ENCODE data around the gene AMN1.
"Not testable (repeated sequence)": the region's sequence is repeated elsewhere in the genome, so short reads cannot be mapped to it uniquely, and the experiment has no call there.

The AMN1 gene

DNA sequence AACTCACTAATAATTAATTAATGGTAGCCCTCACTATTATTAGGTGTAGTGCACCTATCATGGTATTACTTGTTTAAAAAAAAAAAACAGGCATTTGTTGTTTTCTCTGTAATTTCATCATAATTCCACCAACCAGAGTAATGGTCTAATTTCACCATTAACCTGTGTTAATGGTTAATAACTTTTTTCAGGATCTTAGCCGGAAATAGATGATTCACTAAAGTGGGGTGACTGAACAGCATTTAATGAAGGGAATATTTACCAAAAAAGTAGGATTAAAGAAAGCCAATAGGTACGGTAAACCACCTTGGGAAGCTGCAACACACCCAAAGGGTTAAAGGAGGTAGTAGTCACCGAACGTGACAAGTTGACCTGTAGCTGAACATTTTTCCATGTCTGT lies 56.3 kb downstream of the AMN1 start:
- no peak for DNase-seq

DNA sequence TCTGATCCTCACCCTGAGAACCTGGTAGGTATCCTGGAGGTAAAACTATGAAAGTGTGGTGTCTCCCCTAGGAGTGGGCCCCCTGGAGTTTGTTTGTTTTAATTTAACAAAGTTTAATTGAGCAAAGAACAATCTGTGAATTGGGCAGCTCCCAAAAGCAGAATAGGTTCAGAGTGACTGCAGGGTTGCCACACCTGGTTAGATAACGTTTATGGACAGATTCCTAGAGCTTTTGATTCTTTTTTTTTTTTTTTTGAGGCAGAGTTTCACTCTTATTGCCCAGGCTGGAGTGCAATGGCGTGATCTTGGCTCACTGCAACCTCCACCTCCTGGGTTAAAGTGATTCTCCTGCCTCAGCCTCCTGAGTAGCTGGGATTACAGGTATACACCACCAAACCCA lies 59.2 kb downstream of the AMN1 start:
- DNase-seq: not testable (repeated sequence)

DNA sequence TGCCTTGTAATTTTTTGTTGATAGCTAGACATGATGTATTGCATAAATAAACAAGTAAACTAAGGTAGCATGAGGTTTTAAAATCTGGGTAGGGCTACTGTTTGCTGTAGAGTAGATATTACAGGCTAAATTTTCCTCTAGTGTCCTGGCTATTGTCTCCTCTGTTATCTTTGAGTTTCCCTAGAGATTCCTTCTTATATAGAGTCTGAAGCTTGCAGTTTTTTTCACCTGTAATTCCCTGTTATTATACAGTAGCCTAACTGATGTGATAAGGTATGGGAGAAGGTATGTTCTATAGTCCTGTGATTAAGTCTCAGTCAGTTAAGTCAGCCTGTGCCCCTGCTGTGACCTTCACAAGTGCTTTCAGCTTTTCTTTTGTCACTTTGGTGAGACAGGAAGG lies 59.8 kb downstream of the AMN1 start:
- no peak for DNase-seq

DNA sequence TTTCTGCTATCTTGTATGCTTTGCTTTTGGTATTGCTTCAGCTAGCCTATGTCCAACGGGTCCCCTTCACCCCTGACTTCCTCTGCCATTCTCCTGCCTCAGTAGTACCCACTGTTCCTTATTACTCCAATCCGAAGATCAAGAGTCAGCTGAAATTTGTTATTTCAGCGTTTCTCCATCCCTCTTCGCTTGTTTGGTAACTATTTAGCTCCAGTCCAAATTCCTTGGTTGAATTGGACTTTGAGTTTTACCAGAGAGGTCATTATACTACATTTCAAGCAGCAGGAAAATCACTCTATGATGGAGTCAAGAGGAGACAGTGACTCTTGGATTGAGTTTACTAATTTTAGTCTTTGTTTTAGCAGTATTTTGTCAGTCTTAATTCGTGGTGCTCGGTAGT lies 64.8 kb downstream of the AMN1 start:
- no peak for DNase-seq

DNA sequence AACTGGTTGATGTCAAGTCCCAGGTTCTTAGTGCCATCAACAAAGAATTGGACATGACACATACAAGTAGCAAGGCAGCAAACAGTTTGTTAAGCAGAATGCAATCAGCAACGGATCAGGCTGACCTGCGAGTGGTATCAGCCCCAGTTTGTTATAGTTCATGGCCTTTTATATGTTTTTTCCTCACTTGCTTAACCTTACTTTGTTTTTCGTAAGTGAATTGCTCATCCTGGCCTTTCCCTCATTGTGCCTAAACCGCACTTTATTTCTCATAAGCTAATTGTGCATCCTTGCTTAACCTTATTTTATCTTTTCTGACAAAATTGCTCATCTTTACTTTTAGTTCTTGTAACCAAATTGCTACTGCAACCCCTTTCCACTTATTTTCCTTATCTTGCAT lies 65.2 kb downstream of the AMN1 start:
- DNase-seq: no peak

DNA sequence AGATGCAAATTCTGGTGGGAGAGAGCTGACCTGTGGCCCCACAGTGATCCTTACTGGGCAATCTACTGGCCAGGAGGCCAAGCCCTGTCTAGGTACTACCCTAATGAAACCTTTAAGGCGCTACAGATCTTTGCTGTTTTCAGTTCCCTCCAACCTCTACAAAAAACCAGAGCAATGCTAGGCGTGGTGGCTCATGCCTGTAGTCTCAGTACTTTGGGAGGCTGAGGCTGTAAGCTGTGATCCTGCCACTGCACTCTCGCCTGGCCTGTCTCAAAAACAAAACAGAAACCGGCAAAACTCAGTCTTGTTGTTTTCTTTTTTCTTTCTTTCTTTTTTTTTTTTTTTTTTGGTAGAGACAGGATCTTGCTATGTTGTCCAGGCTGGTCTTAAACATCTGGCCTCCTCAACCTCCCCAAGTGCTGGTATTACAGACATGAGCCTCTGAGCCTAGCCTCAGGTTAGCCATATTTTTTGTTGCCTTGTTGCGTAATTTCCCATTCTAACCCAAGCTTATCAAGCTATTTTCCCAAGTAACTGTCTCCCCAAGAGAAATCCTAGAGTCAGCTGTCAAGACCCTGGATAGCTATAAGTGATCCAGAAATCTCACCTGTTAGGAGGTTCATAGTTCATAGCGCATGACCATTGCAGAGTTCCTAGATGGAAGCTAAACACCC lies 66.5 kb downstream of the AMN1 start:
- DNase-seq: no peak

DNA sequence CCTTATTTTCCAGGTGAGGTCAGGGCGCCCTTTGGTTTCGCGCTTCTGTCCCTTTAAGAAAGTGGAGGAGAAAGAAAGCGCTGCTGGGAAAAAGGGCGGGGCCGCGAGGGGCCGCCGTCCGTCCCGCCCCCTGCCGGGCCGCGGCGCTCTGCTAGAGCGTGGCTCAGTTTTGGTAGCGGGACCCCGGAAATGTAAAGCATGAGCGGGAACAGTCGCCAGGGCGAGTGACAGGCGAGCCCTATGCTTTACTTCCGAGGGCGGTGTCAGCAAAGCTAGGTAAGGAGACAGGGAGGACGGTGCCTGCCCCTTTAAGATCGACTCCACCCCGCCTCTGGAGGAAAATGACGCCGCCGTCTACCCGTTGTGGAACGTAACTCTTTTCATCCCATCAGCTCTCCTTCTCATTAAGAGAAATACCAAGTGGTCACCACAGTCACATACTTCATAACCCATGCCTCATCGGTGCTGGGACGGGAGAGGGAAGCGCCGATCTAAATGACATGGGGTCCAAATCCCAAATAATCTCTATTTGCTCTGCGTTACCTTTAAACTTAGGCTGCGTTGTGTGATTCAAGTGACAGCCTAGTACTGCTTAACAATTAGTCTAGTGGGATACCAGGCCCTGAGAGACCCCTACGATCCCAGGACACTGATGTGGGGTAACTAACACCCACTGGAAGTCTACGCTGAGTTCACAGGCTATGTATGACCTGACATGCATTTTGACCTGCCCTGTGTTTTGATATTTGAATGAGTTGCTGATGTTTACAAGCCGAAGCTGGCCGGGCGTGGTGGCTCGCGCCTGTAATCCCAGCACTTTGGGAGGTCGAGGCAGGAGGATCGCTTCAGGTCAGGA lies 69.5 kb downstream of the AMN1 start, which contains the start of gene ETFBKMT:
TSS of gene ETFBKMT (plus strand) at position 602 of the 856 bp plus-strand sequence. CDS start 2,266 bp downstream, outside the sequence.
- DNase-seq: peak; percentile 90

DNA sequence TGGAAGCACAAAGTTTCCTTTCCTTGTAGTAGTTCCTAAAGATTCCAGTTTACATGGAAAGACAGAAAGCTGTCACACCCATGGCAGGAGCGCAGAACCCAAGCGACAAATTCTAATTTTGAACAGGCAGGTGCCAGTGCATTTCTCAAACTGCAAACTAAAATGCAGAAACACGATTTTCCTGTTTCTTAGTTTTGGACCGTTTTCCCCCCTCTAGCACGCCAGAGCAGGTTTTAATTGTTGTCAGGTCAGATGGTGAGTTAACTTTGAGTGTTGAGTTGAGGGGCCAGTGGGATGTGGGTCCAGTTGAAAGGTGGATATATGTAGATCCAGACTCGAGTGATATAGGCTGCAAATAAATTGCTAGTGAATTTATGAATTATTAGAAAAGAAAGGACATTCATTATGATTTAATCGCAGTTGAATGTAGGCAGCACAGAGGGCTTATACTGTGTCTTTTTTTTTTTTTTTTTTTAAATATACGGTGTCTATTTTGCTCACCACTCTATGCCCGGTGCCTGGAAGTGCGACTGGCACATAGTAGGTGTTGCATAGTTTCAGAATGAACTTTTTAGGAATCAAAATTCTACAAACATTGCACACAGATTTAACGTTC lies 70.2 kb downstream of the AMN1 start:
- DNase-seq: no peak

DNA sequence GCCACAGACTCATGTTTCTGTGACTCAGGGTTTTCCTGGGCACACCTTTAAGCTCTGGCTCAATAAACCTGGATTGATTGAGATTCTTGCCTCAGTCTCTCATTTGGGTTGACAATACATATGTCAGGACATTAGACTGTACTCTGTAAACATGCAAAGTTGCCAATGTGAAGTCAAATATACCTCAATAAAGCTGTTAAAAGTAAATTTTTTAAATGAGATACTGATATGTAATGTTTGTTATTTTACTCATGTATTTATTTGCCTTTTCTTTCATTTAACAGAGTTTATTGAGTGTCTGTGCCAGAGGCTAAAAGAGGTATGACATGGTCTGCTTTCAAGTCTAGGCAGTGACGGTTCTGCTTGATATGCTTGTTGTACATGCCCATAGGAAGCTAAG lies 73.0 kb downstream of the AMN1 start:
- DNase-seq: no peak

DNA sequence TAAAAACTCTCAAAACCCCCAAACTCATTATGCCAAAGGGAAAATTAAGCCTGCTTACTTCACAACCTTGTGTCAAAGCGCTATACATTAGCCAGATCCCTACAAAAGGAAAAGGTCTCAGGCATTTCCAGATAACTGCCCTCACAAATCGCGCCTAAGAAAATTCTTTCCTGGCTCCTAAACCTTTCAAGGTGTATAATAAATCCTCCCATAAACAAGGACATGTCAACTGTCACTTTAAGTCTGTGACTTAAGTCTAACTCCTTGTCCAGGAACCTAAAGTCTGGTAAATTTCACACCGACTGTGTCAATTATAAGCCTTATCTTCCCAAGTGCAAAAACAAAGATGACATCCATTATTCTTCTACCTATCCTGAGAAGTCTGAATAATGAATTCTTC lies 73.6 kb downstream of the AMN1 start:
- no peak for DNase-seq

DNA sequence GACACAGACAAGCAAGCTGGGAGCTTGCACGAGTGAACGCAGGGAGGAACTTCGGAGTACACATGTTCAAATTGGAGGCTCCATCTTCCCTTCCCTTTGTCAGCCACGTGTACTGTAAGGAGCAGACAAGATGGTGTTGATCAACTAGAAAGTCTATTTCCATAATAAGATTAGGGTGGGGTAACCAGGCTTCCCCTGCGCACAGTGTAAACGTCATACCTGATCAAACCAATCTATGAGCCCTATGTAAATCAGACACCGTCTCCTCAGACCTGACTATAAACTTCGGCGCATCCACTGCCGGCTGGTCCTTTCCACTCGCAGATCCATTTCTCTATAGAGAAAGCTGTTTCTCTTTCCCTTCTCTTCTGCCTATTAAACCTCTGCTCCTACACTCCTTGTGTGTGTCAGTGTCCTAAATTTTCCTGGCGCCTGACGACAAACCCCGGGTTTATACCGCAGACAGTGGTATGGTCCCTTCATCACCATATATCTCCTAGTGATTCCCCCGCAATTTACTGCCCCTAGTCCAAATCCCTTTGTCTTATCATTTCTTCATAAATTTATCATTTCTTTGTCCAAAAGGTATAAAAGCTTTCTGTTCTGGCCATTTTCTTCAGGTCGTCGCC lies 76.8 kb downstream of the AMN1 start:
- DNase-seq: no peak

DNA sequence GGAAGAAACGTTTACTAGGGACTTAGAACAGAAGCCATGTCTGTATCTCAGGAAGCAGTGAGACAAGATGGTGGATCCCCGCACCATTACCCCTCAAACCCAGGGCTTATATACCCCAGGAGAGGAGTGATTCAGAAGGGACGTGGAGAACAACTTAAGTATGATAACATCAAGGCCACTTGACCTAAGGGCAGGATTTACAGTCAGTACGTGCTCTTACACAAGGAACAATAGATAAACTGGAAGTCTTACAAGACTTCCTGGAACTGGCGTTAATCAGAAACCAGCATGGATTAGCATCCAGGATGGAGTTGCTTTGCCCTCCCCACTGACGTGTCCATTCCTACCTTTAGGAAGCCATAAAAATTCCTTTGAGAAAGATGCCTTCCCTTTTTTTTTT lies 77.9 kb downstream of the AMN1 start:
- DNase-seq: no peak

DNA sequence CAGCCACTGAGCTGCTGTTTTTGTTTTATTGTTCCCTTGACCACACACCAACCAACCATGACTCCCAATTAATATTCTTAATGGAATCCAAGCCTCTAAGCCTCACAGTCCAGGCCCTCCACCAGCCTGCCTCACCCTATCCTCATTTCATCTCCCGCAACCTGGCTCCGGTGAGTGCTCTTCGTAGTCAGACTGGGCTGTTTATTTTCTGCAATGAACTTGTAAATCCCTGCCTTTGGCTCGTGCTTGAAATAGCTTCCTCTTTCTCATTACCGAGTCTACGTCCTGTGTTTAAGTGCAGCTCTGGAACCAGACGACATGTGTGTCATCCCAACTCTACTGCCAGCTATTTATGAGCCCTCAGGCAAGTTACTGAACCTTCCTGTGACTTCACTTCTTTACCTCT lies 81.7 kb downstream of the AMN1 start:
- no peak for DNase-seq

DNA sequence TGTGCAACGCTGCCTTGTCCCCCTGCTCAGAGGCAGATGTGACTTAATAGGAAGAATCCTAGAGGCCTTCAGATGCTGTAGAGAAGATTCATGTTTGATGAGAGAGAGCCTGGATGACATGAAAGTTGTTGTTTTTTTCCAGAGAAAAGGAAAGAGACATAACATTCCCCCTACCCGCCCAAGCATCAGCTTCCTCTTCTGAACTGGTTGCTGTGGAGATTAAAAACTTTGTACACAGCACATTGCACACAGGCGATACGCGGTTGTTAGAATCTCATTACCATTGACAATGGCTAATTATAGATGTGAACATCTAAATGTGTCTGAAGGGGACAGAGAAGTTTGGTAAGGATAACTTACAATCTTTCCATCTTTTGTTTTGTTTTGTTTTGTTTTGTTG lies 82.9 kb downstream of the AMN1 start:
- DNase-seq: no peak

DNA sequence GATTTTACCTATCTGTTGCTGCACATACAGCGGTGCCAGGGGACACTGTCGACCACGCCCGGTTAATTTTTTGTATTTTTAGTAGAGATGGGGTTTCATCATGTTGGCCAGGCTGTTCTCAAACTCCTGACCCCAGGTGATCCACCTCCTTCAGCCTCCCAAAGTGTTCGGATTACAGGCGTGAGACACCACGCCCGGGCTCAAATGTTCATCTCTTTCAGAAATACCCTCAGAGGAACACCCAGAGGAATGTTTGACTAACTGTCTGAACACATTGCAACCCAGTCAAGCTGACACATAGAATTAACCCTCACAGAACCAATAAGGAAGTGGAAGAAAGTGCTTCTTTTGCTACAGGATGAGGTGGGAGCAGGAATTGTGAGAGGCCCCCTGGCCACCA lies 84.3 kb downstream of the AMN1 start:
- no peak for DNase-seq

DNA sequence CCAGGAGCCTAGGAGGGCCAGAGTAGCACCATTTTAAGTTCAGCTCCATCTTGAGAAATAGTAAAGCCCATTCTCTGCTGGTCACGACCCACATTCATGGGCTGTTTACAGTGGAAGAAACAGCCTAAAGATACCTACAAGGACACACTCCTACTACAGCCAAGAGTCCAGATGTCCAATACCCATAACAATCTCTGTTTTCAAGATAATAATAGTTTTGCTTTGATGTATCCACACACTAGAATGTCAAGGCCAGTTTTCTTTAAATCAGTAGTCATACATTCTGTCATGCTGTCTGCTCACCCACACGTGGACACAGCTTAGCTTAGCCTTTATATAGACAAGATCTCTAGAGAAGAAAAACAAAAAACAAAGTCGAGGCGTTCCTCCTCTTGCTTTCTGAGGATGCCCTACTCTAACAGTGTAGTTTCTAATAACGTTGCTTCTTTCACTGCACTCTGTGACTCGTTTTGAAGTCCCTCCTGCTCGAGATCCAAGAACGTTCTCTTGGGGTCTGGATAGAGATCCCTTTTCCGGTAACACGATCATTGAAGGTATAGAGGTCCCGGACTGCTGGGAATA lies 87.2 kb downstream of the AMN1 start:
- DNase-seq: no peak

DNA sequence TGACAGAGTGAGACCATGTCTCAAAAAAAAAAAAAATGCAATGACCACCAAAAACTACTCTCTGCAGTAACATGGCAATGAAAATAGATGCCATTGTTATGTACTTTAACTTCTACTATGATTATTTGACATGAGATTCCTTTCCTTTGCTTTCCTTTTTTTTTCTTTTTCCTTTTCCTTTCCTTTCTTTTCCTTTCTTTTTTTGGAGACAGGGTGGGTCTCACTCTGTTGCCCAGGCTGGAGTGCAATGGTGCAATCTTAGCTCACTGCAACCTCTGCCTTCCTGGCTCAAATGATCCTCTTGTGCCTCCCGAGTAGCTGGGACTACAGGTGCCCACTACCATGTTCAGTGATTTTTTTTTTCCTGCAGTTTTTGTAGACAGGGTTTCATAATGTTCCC lies 94.2 kb downstream of the AMN1 start:
- DNase-seq: no peak

DNA sequence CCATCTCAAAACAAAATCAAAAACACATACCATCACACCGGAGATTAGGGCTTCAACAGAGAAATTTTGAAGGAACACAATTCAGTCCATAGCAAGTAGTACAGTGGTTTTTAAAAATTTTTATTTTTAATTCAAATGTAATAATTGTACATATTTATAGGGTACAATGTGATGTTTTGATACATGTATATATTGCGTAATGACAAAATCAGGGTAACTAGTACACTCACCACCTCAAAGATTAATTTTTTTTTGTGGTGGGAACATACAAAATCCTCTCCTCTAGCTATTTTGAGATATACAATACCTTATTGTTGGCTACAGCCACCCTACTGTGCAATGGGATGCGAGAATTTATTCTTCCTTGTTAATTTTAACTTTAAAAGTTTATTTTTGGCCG lies 95.4 kb downstream of the AMN1 start:
- DNase-seq: no peak

DNA sequence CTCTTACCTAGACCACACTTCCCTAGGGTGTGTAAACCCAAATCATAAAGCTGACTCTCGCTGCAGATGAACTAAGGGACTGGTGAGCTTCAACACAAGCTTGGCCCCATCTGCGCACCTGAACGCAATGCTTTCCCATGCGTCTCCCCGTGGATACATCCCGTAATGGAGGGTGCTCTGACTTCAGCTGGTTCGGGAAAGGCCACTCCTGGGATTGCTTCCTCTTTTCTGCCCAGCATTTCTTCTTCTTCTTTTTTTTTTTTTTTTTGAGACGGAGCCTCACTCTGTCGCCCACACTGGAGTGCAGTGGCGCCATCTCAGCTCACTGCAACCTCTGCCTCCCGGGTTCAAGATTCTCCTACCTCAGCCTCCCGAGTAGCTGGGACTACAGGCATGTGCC lies 97.0 kb downstream of the AMN1 start:
- DNase-seq: no peak

DNA sequence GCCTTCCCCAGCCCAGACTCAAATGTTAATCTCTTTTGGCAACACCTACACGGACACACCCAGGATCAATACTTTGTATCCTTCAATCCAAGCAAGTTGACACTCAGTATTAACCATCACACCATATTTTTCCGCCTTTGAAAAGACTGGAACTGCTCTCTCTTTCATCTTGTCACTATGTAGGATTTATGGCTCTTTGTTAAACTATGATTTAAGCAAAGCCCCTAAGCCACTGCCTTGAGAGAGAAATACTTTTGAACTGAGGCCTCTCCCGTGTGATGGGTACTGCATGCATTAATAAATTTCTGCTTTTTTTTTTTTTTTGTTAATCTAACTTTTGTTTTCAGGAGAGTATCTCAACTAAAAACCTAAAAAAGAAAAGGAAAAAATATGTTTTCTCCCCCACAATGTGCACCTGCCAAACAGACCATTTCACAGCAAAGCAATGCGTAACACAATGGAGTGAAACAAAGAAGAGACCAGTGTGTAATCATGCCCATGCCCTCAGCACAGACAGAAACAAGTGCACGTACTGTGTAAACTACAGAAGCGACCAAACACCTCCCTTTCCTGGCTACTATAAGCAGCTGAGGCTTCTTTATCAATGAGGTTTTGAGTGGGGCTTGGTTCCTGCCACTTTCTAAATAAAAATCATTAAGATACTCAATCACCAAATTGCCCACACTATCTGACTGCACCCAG lies 97.6 kb downstream of the AMN1 start:
- no peak for DNase-seq

DNA sequence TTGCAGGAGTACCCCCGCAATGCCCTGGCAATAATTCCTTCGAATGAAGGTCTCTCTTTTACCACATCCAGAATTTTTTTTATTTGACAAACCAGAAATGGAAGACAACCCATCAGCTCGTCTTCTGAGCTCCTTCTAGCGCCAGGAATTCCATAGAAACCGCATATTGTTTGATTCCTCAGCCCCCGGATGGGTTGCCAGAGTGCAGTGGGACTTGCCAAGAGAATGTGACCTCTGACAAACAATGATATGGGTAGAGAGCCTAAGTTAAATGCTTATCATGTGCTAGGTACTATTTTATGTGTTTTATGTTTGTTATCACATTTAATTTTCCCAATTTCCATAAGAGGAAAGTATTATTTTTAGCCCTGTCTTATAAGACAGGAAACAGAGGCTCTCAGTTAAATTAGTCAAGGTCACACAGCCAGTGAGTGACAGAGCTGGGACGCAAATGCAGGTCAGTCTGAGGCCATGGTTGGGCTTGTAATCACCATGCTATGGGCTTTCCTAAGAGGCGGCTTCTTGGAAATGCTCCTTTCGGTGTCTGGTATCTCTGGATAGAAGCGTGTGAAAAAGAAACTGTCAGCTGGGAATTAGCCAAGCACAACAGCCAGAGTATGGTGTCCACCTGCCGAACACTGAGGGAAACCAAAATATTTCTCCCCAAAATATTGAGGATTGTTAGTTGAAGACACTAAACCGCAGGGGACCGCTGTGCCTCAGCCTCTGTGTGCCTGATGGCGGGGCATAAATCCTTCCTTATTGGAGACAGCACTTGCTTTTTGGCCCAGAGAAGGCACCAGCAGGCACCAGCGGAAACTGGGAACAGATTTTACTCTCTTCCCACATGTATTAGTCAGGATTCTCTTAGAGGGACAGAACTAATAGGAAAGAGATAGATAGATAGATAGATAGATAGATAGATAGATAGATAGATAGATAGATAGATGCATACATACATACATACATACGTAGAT lies 98.8 kb downstream of the AMN1 start:
- DNase-seq: peak; percentile 49

Data from fibroblast of skin of back (primary cell).